Sigmoid colon (tissue), 4 donors: Measurements from ENCODE around the gene PLK1.

ENCODE experiments used
- CTCF ChIP-seq, 4 experiments: fragments of 450-650 bp in 3 of 4; fragments of 200-600 bp in 1 of 4; IDR thresholded peaks; one replicate each; pipeline ENCODE4 v1.5.1; 2016 to 2019; ENCODE audit warnings: antibody characterized with exemption in 4 of 4, mild to moderate bottlenecking in 3 of 4, moderate library complexity in 2 of 4
- POLR2A ChIP-seq, 2 donors: fragments of 450-650 bp; IDR thresholded peaks; one replicate each; pipeline ENCODE4 v1.6.1; 2016; ENCODE audit warnings: antibody characterized with exemption in 2 of 2, mild to moderate bottlenecking in 2 of 2, moderate library complexity in 2 of 2
- POLR2AphosphoS5 ChIP-seq, 4 donors: sonication (generic); formaldehyde crosslinking; IDR thresholded peaks; one replicate each; pipeline ENCODE4 v1.6.1; 2017; ENCODE audit warnings: antibody characterized with exemption in 4 of 4

- TF ChIP-seq POLR2AphosphoS5 (IDR thresholded peaks at IDR 0.05) (no peak), CTCF (IDR thresholded peaks at IDR 0.05) (no peak), POLR2A (IDR thresholded peaks at IDR 0.05) (no peak)
Measured at GRCh38 chr16:23650674-23651416, 27.8 kb upstream of the PLK1 start.
